HG03095 (cell line): ENCODE data around the gene CLIC6.
"Not testable (repeated sequence)": the region's sequence is repeated elsewhere in the genome, so short reads cannot be mapped to it uniquely, and the experiment has no call there.

Experiments
- ATAC-seq: cut with Tn5 transposase; IDR thresholded peaks from one replicate; pipeline ENCODE4 v1.9.1; 2021; ENCODE audit warnings: moderate library complexity; ENCODE audit not compliant: unreplicated experiment

The CLIC6 gene

GRCh38 chr21:34691390-34692032 lies 22.7 kb downstream of the CLIC6 start:
- ATAC-seq: no peak

GRCh38 chr21:34692458-34693020 lies 23.7 kb downstream of the CLIC6 start:
- no peak for ATAC-seq

- ATAC-seq: no peak
These were observed 24.5 kb downstream of the CLIC6 start for GRCh38 chr21:34693192-34693810.

- peak; percentile 77 for ATAC-seq
These were observed 26.6 kb downstream of the CLIC6 start for GRCh38 chr21:34695434-34695833.

- ATAC-seq: no peak
These were observed 27.3 kb downstream of the CLIC6 start for GRCh38 chr21:34696121-34696520.

GRCh38 chr21:34697826-34698225 lies 29.0 kb downstream of the CLIC6 start:
- ATAC-seq: no peak

- ATAC-seq: no peak
These were observed 29.6 kb downstream of the CLIC6 start for GRCh38 chr21:34698270-34699015.

- ATAC-seq: no peak
These were observed 31.8 kb downstream of the CLIC6 start for GRCh38 chr21:34700605-34701004.

GRCh38 chr21:34701726-34702125 lies 32.9 kb downstream of the CLIC6 start:
- no peak for ATAC-seq

GRCh38 chr21:34702341-34703170 lies 33.8 kb downstream of the CLIC6 start:
- no peak for ATAC-seq

GRCh38 chr21:34703571-34703970 lies 34.8 kb downstream of the CLIC6 start:
- ATAC-seq: no peak

- ATAC-seq: no peak
These were observed 35.3 kb downstream of the CLIC6 start for GRCh38 chr21:34704119-34704518.

- ATAC-seq: no peak
These were observed 36.2 kb downstream of the CLIC6 start for GRCh38 chr21:34705011-34705410.

- no peak for ATAC-seq
These were observed 37.5 kb downstream of the CLIC6 start for GRCh38 chr21:34706337-34706736.

- ATAC-seq: peak; percentile 92
These were observed 39.1 kb downstream of the CLIC6 start for GRCh38 chr21:34707876-34708325.

- ATAC-seq: no peak
These were observed 44.8 kb downstream of the CLIC6 start for GRCh38 chr21:34713621-34714020.

- ATAC-seq: peak; percentile 77
These were observed 46.7 kb downstream of the CLIC6 start for GRCh38 chr21:34715518-34715917.

- ATAC-seq: no peak
These were observed 47.3 kb downstream of the CLIC6 start for GRCh38 chr21:34715985-34716596.

- ATAC-seq: not testable (repeated sequence)
These were observed 49.7 kb downstream of the CLIC6 start for GRCh38 chr21:34718529-34718928.

- no peak for ATAC-seq
These were observed 54.0 kb downstream of the CLIC6 start for GRCh38 chr21:34722684-34723300.
